Right atrium auricular region (tissue), 2 donors: Measurements from ENCODE around the gene XPO4. TPM values are rescaled to one million over a fixed set of nuclear protein-coding genes. Genes with fewer than 3 reads are reported as not detected.
"Not testable (repeated sequence)": the region's sequence is repeated elsewhere in the genome, so short reads cannot be mapped to it uniquely, and the experiment has no call there.

Experiments
- DNase-seq: peaks from one replicate; pipeline ENCODE4 v3.0.0-alpha.2; 2019; ENCODE audit warnings: low spot score
- H3K27ac ChIP-seq, 2 donors: fragments of 200-600 bp; sonication (generic); 1 replicate in 1 of 2; 2 replicates in 1 of 2; pipeline ENCODE4 v1.5.1; 2016 to 2019
- H3K27me3 ChIP-seq, 2 donors: fragments of 200-600 bp; sonication (generic); one replicate each; pipeline versions ENCODE4 v1.5.1 to v1.6.0; 2017 to 2019
- H3K36me3 ChIP-seq: fragments of 200-600 bp; sonication (generic); one replicate; pipeline ENCODE4 v1.5.1; 2016
- H3K4me1 ChIP-seq, 2 donors: fragments of 200-600 bp; sonication (generic); one replicate each; pipeline versions ENCODE4 v1.5.1 to v1.6.0; 2017 to 2019
- H3K4me3 ChIP-seq, 2 donors: fragments of 200-600 bp; sonication (generic); 1 replicate in 1 of 2; 2 replicates in 1 of 2; pipeline ENCODE4 v1.5.1; 2017 to 2019; ENCODE audit warnings: mild to moderate bottlenecking in 1 of 2, moderate library complexity in 1 of 2
- H3K9me3 ChIP-seq, 2 donors: fragments of 200-600 bp; sonication (generic); one replicate each; pipeline ENCODE4 v1.5.1; 2019
- CTCF ChIP-seq, 2 donors: fragments of 200-600 bp; sonication (generic); IDR thresholded peaks; one replicate each; pipeline ENCODE4 v1.5.1; 2019; ENCODE audit warnings: antibody characterized with exemption in 2 of 2
- total RNA-seq, 2 donors: library from RNA; depleted of rRNA; stranded (reverse); fragments of >200 nt; gene quantifications; one replicate each; pipeline ENCODE4 v1.1.0, GENCODE V29; 2016

XPO4 gene
- total RNA-seq, 2 donors from 2014 or later: 9.7 to 10.6 TPM

GRCh38 chr13:20877902-20878301 is 24.6 kb downstream of the XPO4 start:
- DNase-seq: no peak
- no peaks in the 10 kb centered on the region for H3K27me3 ChIP-seq
- no peaks in the 10 kb centered on the region for H3K36me3 ChIP-seq
- H3K4me3 ChIP-seq: no peak overlapping the region
- H3K9me3 ChIP-seq: no peaks in the 10 kb centered on the region
- H3K4me1 ChIP-seq: peaks cover 0 to 17% of the 10 kb centered on the region in 2 donors
- no peak overlapping the region for H3K27ac ChIP-seq
- TF ChIP-seq CTCF (IDR thresholded peaks at IDR 0.05): no peak

GRCh38 chr13:20876802-20877201 is 25.7 kb downstream of the XPO4 start:
- H3K4me1 ChIP-seq, H3K27me3 ChIP-seq, H3K36me3 ChIP-seq, H3K27ac ChIP-seq, DNase-seq, H3K9me3 ChIP-seq, H3K4me3 ChIP-seq: not testable (repeated sequence)

GRCh38 chr13:20874439-20874838 is 28.1 kb downstream of the XPO4 start:
- not testable (repeated sequence) for H3K9me3 ChIP-seq, H3K27ac ChIP-seq, H3K27me3 ChIP-seq, H3K4me1 ChIP-seq, H3K4me3 ChIP-seq, H3K36me3 ChIP-seq, DNase-seq

- Histone ChIP-seq H3K4me1 (peaks cover 0 to 9% of the 10 kb centered on the region in 2 donors), H3K9me3 (no peaks in the 10 kb centered on the region), H3K36me3 (no peaks in the 10 kb centered on the region), H3K27ac (no peak overlapping the region), H3K27me3 (no peaks in the 10 kb centered on the region), H3K4me3 (no peak overlapping the region)
- TF ChIP-seq CTCF (IDR thresholded peaks at IDR 0.05): no peak
- DNase-seq: no peak
These were observed 29.2 kb downstream of the XPO4 start for GRCh38 chr13:20873348-20873747.

- TF ChIP-seq CTCF (IDR thresholded peaks at IDR 0.05): no peak
- Histone ChIP-seq H3K27ac (no peak overlapping the region), H3K4me1 (peaks cover 0 to 9% of the 10 kb centered on the region in 2 donors), H3K4me3 (no peak overlapping the region), H3K36me3 (no peaks in the 10 kb centered on the region), H3K27me3 (no peaks in the 10 kb centered on the region), H3K9me3 (no peaks in the 10 kb centered on the region)
- no peak for DNase-seq
These were observed 31.7 kb downstream of the XPO4 start for GRCh38 chr13:20870829-20871228.

GRCh38 chr13:20869540-20869939 is 33.0 kb downstream of the XPO4 start:
- no peaks in the 10 kb centered on the region for H3K9me3 ChIP-seq
- H3K27me3 ChIP-seq: no peaks in the 10 kb centered on the region
- peaks cover 0 to 9% of the 10 kb centered on the region in 2 donors for H3K4me1 ChIP-seq
- H3K4me3 ChIP-seq: no peak overlapping the region
- DNase-seq: no peak
- no peak overlapping the region for H3K27ac ChIP-seq
- no peaks in the 10 kb centered on the region for H3K36me3 ChIP-seq
- TF ChIP-seq CTCF (IDR thresholded peaks at IDR 0.05): peak in 1 of 2 donors; percentile 43

GRCh38 chr13:20867408-20867807 is 35.1 kb downstream of the XPO4 start:
- no peak for TF ChIP-seq CTCF (IDR thresholded peaks at IDR 0.05)
- no peak for DNase-seq
- no peak overlapping the region for H3K4me3 ChIP-seq
- no peaks in the 10 kb centered on the region for H3K27me3 ChIP-seq
- H3K9me3 ChIP-seq: no peaks in the 10 kb centered on the region
- H3K27ac ChIP-seq: no peak overlapping the region
- no peaks in the 10 kb centered on the region for H3K36me3 ChIP-seq
- no peaks in the 10 kb centered on the region for H3K4me1 ChIP-seq

- not testable (repeated sequence) for DNase-seq, H3K4me1 ChIP-seq, H3K27ac ChIP-seq, H3K9me3 ChIP-seq, H3K4me3 ChIP-seq, H3K36me3 ChIP-seq, H3K27me3 ChIP-seq
These were observed 40.9 kb downstream of the XPO4 start for GRCh38 chr13:20861666-20862065.
